AG08396 (cell line): Measurements from ENCODE around the gene SLC44A2.

Source experiments
- DNase-seq: peaks from one replicate; pipeline ENCODE4 v3.0.0; 2012; ENCODE audit warnings: low spot score, mixed read lengths

Gene SLC44A2

GRCh38 chr19:10682397-10683063 lies 57.2 kb downstream of the SLC44A2 start:
- no peak for DNase-seq

GRCh38 chr19:10683064-10683426 lies 57.7 kb downstream of the SLC44A2 start:
- no peak for DNase-seq

- no peak for DNase-seq
Observed at GRCh38 chr19:10683582-10683981, 58.2 kb downstream of the SLC44A2 start.

GRCh38 chr19:10685210-10685609 lies 59.9 kb downstream of the SLC44A2 start:
- no peak for DNase-seq

- no peak for DNase-seq
Observed at GRCh38 chr19:10686193-10686592, 60.8 kb downstream of the SLC44A2 start.

GRCh38 chr19:10686661-10687517 lies 61.5 kb downstream of the SLC44A2 start:
- DNase-seq = peak; percentile 84

GRCh38 chr19:10687518-10688288 lies 62.4 kb downstream of the SLC44A2 start:
- DNase-seq = no peak

- DNase-seq = no peak
Observed at GRCh38 chr19:10688545-10689280, 63.4 kb downstream of the SLC44A2 start.

GRCh38 chr19:10690341-10690781 lies 65.0 kb downstream of the SLC44A2 start:
- DNase-seq = no peak

GRCh38 chr19:10691178-10691881 lies 66.0 kb downstream of the SLC44A2 start:
- no peak for DNase-seq

- no peak for DNase-seq
Observed at GRCh38 chr19:10691883-10692282, 66.5 kb downstream of the SLC44A2 start.

GRCh38 chr19:10692673-10693264 lies 67.4 kb downstream of the SLC44A2 start:
- no peak for DNase-seq
